GM10847 (cell line): ENCODE data around the gene CRB1.

Experiments
- POLR2A ChIP-seq: IDR thresholded peaks from 2 replicates; pipeline ENCODE4 v1.6.1; 2011; ENCODE audit not compliant: insufficient read length; ENCODE audit errors: extremely low read depth

CRB1 gene

DNA sequence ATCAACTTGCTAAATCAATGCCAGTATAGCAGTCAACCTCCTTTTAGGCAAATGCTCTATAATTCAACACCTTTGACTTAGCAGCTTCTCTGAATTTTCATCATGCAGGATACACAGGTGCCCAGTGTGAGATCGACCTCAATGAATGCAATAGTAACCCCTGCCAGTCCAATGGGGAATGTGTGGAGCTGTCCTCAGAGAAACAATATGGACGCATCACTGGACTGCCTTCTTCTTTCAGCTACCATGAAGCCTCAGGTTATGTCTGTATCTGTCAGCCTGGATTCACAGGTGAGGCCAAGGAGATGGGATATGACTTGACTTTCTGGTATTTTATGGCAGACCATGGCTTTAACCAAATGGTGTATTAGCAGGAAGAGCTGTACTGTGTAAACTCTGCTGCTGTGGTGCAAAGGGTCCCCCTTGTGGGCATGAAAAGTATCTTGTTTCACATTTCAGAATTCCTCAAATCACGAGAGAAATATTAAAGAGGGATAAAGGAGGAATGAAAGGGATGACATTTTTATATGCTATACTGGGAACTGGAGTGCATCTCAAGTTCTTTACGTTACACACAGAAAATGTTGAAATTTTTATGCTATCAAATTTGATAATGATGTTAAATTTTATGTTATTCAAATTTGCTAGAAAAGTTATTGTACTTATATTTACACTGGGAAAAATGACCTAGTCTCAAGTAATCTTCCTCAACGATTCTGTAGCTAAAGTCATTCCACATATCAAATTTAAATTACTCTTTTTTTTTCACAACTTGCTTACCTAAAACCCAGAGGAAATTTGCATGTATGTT lies 88.9 kb downstream of the CRB1 start:
- no peak for TF ChIP-seq POLR2A

DNA sequence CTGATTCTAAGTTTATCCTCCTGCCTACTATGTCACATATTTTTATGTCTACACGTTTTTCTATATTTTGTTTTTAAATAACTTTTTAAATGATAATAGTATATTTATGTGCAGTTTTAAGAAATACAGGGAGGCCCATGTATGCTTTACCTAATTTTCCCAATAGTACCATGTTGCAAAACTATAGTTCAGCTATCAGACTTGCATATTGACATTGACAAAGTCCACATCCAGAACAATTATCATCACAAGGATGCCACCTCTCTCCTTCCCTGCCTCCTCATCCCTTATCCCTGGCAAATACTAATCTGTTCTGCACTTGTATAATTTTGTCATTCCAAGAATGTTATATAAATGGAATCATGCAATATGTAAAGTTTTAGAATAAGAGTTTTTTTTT lies 90.9 kb downstream of the CRB1 start:
- no peak for TF ChIP-seq POLR2A

DNA sequence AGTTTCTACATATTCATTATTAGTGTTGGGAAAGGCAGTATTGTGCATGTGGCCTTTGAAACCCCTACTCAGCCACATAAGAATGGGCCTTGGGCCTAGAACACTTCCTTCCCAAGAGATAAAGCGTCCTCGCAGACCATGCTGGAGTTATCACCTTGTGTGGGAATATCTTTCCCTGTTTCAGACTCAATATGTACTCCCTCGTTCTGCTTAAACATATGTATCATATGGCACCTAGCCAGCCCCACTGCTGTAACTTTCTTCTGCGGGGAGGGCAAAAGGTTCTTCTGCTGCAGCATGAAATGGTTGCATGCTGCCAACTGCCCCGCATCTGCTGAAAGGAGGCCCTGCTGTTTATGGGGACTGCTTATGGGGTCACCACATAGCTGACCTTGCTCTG lies 92.0 kb downstream of the CRB1 start:
- no peak for TF ChIP-seq POLR2A

DNA sequence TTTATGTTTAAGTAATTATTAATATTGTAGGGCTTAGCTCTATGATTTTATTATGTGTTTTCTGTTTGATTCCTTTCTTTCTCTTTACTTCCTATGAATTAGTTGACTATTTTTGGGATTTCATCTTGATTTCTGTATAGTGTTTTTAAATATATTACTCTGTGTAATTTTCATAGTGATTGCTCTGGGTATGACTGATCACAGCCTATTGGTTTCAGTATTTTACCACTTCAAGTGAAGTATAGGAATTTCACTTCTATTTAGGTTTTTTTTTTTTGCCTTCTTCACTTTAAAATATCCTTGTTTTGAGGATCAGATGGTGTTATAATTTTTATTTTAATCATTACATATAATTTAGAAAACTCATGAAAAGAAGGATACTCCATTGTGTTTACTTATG lies 94.8 kb downstream of the CRB1 start:
- TF ChIP-seq POLR2A: no peak

DNA sequence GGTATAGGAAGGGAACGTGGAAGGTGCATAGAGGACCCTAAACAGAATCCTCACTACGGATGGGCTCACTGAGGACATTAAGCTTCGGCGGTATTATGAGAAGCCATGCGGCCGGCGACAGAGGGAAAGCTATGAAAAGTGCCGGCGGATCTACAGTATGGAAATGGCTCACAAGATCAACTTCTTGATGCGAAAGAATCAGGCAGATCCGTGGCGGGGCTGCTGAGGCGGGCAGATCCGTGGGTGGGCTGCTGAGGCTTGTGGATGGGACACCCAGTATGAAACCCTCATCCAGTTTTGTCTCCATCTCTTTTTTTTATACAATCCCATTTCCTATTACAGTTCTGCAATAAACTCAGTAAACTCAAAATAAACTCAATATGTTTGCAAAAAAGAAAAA lies 95.8 kb downstream of the CRB1 start:
- TF ChIP-seq POLR2A: no peak

DNA sequence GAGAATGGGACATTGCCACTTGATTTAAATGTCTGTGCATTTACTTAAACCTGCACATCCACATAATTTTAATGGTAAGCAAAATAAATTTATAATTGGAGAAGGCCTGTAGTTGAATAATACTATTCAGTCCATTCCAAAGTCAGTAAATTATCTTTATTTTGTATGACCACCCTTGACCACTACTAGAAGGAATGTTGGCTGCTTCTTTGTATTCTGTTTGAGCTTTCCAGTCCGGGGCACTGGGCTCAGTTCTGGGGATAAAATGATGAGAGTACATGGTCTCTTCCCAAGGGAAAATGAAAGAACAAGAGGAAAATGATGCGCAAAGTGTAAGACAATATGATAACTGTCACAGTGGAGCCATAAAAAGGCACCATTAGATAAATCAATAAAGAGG lies 98.9 kb downstream of the CRB1 start:
- TF ChIP-seq POLR2A: no peak

DNA sequence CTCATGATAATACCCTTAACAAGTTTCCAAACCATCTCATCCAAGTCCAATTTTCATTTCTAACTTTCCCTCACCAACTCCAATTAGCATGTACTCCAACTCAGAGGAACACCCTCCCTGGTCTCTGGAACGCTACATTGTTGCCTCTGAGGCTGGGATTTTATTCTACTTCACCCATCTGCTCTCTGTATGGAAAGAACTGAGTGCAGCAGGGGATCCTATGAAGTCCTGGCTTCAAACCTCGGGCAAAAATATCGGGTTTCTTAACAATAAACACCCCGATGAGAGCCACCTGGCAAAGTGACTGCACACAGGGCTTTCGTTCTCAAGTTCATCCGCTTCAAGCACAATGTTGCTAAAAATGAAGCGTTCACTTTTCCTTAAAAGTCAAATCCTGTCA lies 99.6 kb downstream of the CRB1 start:
- TF ChIP-seq POLR2A: no peak

DNA sequence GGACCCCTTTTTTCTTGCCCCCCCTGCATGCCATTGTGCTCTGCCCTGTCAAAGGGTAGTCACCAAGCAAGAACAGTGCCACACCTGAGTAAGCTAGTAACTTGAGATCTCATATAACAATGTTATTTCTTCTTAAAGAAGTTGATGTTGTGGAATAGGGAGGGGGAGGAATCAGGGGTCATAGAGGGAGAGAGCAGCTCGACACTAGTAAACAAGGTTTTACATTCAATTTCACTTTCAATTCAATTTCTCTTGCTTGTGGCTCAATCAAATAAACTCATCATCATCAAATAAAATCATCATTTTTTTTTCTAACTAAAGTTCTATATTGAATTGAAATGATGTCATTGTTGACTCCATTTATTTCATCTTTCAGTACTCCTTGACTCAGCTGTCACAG lies 106.4 kb downstream of the CRB1 start:
- no peak for TF ChIP-seq POLR2A

DNA sequence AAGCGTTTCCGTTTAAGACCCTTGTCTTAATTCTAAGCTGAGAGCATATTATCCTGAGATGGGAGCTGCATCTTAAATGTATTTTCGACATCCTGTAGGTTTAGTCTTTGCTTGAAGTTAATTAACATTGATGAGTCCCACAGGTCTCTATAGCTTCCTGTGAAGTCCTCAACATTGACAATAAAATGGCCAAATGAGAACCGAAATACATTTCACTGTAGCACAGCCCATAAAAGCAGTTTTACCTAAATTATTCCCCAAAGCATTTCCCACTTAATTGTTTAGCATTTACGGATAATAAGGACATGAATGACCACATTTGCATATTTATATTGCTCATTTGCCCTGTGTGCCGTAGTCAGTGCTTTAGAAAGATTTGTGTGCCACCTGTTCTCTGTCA lies 116.4 kb downstream of the CRB1 start:
- TF ChIP-seq POLR2A: no peak

DNA sequence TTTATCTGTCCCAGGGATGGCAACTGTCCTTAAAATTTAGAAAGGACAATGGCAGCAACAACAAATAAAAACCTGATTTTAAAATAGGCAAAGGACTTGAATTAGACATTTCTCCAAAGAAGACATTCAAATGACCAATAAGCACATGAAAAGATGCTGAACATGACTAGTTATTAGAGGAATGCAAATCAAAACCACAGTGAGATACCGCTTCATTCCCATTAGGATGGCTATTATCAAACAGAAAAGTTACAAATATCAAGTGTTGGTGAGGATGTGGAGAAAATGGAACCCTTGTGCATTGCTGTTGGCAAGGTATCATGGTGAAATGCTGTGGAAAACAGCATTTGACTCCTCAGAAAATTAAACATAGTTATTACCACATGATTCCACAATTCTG lies 120.7 kb downstream of the CRB1 start:
- no peak for TF ChIP-seq POLR2A

DNA sequence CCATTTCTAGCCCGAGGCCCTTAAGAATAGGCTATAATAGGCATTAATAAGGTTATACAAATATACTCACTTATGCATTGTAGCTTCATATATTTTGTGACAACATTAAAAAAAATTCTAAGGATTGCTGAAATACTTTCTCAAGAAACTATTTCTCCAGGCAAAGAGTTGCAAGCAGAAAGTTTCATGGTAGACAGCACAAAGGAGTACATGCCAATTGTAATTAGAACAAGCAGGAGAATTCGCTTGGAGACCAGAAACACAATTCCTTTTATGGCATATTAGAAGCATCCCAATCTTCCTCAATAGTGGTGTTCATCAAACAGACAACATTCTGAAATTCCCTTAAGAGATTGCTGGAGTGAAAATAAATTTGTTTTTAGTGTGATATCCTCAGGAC lies 122.8 kb downstream of the CRB1 start:
- TF ChIP-seq POLR2A: no peak

DNA sequence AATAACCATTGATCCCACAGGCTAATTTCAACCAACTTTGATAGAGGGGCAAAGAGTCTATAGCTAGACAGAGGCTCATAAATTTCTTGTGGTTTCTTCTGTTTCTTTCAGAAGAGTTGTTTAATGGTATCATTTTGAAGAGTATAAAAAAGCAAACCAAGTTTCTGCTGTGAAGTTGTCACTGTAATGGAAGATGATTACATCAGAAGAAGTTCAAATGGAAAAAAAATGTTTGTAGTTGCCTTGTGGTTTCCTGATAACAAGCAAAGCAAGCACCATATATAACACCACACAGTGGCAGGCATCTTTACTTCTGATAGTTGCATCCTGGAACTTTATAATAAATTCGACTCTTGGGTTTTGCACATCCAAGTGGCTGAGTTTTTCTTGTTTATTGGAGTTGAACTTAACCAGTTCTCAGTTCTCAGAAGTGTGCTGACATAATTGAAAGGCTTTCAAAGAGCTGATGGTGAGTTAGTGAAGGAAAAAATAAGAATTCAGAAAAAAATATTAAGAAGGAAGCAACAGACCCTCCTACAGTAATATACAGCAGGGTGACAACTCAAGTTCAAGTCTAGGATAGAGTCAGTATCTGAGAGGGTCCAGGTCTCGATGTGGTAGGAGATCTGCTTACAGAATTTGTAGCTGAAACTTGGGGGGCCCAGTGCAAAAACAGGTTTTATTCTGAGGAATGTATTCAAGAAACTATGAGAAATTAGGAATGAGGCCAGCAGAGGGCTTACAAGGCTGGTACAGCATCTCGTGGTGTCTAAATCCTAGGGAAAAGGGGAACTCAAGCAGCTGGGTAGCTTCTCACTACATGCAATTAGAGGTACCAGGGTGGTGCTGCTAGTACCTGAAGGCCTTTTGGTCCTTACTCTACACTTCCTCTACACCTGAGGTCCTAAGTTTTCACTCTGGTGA lies 123.5 kb downstream of the CRB1 start:
- no peak for TF ChIP-seq POLR2A

DNA sequence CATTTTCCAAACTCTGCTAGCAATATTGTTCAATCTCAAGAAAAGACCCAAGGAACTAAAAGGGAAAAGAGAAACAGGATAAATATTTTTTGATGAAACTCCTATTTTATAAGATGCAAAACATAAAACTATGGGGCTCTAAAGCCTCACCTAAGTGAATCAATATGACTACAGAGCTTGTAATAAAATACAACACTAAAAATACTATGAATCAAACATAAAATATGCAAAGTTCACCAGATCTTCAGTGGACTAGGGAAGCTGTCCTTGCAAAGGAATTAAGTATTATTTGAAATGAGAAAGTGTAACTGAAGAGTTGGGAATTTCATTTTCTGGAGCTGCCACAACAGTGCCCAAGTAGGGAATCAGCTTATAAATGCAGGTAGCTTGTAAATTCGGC lies 124.5 kb downstream of the CRB1 start:
- no peak for TF ChIP-seq POLR2A

DNA sequence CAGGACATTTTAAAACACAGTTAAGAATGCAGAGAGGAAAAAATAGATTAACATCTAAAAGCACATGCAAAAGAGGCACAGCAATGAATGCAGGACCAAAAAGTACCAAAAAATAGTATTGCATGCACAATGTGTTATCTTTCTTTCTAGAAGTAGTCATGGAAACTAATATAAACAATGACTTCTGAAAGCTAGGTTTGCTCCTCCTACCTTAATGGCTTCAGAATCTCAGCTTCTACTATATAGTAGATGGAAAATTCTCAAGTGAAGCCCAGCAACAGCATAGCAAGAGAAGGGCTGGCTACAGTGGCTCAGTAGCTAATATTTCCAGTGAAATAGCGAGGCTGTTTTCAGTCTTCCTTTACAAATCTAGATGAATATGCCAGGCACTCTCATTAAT lies 125.1 kb downstream of the CRB1 start:
- TF ChIP-seq POLR2A: no peak

DNA sequence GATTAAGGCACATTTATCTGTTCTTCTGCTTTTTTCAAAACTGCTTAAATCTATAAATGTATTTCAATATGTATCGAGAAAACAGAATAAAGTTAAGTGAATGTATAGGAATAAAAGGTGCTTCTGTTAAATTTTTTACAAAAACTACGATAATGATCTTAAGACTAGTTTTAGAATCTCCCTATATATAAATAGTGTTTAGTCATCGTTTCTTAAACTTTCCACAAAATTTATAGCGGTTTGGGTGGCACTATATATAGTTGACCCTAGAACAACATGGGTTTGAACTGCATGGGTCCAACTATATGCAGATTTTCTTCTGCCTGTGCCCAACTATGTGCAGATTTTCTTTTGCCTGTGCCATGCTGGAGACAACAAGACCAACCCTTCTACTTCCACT lies 125.7 kb downstream of the CRB1 start:
- TF ChIP-seq POLR2A: no peak
